OCI-LY1 (cell line): ENCODE results near the gene PTPRN2.

Source experiments
- H2AFZ ChIP-seq: fragments of 200-600 bp; sonication (generic), shearing (Covaris generic); 2 replicates; pipeline ENCODE4 v1.6.0; 2014; ENCODE audit warnings: antibody characterized with exemption, mild to moderate bottlenecking, low read length
- H3F3A ChIP-seq: fragments of 200-600 bp; sonication (generic), shearing (Covaris generic); 2 replicates; pipeline ENCODE4 v1.6.0; 2014; ENCODE audit warnings: mild to moderate bottlenecking, antibody characterized with exemption, low read length, moderate library complexity; ENCODE audit not compliant: insufficient read depth
- H3K27ac ChIP-seq: fragments of 200-600 bp; sonication (generic); 2 replicates; pipeline ENCODE4 v1.5.1; 2014; ENCODE audit warnings: low read length, mixed run types, mild to moderate bottlenecking, low read depth; ENCODE audit not compliant: poor library complexity, severe bottlenecking
- H3K27me3 ChIP-seq: fragments of 200-600 bp; sonication (generic); 2 replicates; pipeline ENCODE4 v1.6.0; 2014; ENCODE audit warnings: antibody characterized with exemption, mild to moderate bottlenecking, low read length, moderate library complexity; ENCODE audit not compliant: insufficient read depth
- H3K36me3 ChIP-seq: fragments of 200-600 bp; sonication (generic); 2 replicates; pipeline ENCODE4 v1.6.1; 2014; ENCODE audit warnings: mild to moderate bottlenecking, antibody characterized with exemption, low read length, moderate library complexity, mixed read lengths; ENCODE audit not compliant: insufficient read depth
- H3K4me1 ChIP-seq: fragments of 200-600 bp; sonication (generic); 2 replicates; pipeline ENCODE4 v1.5.1; 2014; ENCODE audit warnings: mild to moderate bottlenecking, low read length, moderate library complexity; ENCODE audit not compliant: insufficient read depth, severe bottlenecking
- H3K4me2 ChIP-seq: fragments of 200-600 bp; sonication (generic), shearing (Covaris generic); 2 replicates; pipeline ENCODE4 v1.6.1; 2014; ENCODE audit warnings: low read length
- H3K4me3 ChIP-seq: fragments of 200-600 bp; sonication (generic); 2 replicates; pipeline ENCODE4 v1.5.1; 2014; ENCODE audit warnings: low read length, low read depth, mild to moderate bottlenecking, mixed read lengths; ENCODE audit not compliant: poor library complexity, severe bottlenecking
- H3K79me2 ChIP-seq: fragments of 200-600 bp; shearing (Covaris generic); 2 replicates; pipeline ENCODE4 v1.6.1; 2016; ENCODE audit warnings: mixed run types, low read length, mixed read lengths; ENCODE audit not compliant: insufficient read depth
- H3K9ac ChIP-seq: fragments of 200-600 bp; sonication (generic), shearing (Covaris generic); 2 replicates; pipeline ENCODE4 v1.6.1; 2014; ENCODE audit warnings: mild to moderate bottlenecking, low read length, mixed read lengths
- H3K9me2 ChIP-seq: fragments of 200-600 bp; sonication (generic), shearing (Covaris generic); 2 replicates; pipeline ENCODE4 v1.6.1; 2014; ENCODE audit warnings: low read depth, mild to moderate bottlenecking, low read length, mixed read lengths
- H3K9me3 ChIP-seq: fragments of 200-600 bp; shearing (Covaris generic); 2 replicates; pipeline ENCODE4 v1.6.1; 2014; ENCODE audit warnings: low read length, mixed read lengths
- H4K20me1 ChIP-seq: fragments of 200-600 bp; sonication (generic), shearing (Covaris generic); 2 replicates; pipeline ENCODE4 v1.6.0; 2016; ENCODE audit warnings: mild to moderate bottlenecking, low read length; ENCODE audit not compliant: insufficient read depth
- CTCF ChIP-seq: fragments of 200-600 bp; sonication (generic), shearing (Covaris generic); IDR thresholded peaks from 2 replicates; pipeline ENCODE4 v1.5.1; 2017; ENCODE audit warnings: mild to moderate bottlenecking, antibody characterized with exemption, low read length, moderate library complexity, mixed read lengths
- EZH2 ChIP-seq: fragments of 200-600 bp; sonication (generic), shearing (Covaris generic); IDR thresholded peaks from 2 replicates; pipeline ENCODE4 v1.8.0; 2017; ENCODE audit warnings: borderline replicate concordance, mixed run types, mild to moderate bottlenecking, antibody characterized with exemption, low read length, moderate library complexity, mixed read lengths

Gene PTPRN2

GRCh38 chr7:158188676-158189075 is 398.9 kb downstream of the PTPRN2 start:
- Histone ChIP-seq H3K27ac (no peak overlapping the region), H3K9ac (no peak overlapping the region), H4K20me1 (no peaks in the 10 kb centered on the region), H3F3A (no peaks in the 10 kb centered on the region), H2AFZ (no peak overlapping the region), H3K9me2 (no peaks in the 10 kb centered on the region), H3K4me3 (no peak overlapping the region), H3K36me3 (no peaks in the 10 kb centered on the region), H3K9me3 (no peaks in the 10 kb centered on the region), H3K79me2 (no peaks in the 10 kb centered on the region), H3K27me3 (no peaks in the 10 kb centered on the region), H3K4me1 (no peaks in the 10 kb centered on the region), H3K4me2 (no peak overlapping the region)
- no peak for TF ChIP-seq EZH2
- TF ChIP-seq CTCF = no peak

GRCh38 chr7:158187694-158187994 is 400.0 kb downstream of the PTPRN2 start:
- Histone ChIP-seq H3K36me3 (no peaks in the 10 kb centered on the region), H3K9me3 (no peaks in the 10 kb centered on the region), H3K79me2 (no peaks in the 10 kb centered on the region), H3K27ac (no peak overlapping the region), H3K27me3 (no peaks in the 10 kb centered on the region), H3F3A (no peaks in the 10 kb centered on the region), H3K4me1 (no peaks in the 10 kb centered on the region), H2AFZ (no peak overlapping the region), H4K20me1 (no peaks in the 10 kb centered on the region), H3K9me2 (no peaks in the 10 kb centered on the region), H3K4me2 (no peak overlapping the region), H3K4me3 (no peak overlapping the region), H3K9ac (no peak overlapping the region)
- TF ChIP-seq EZH2 (no peak), CTCF (no peak)

- H3K9ac ChIP-seq = no peak overlapping the region
- no peak overlapping the region for H3K4me2 ChIP-seq
- H3K27me3 ChIP-seq = no peaks in the 10 kb centered on the region
- no peaks in the 10 kb centered on the region for H3K36me3 ChIP-seq
- no peak overlapping the region for H3K27ac ChIP-seq
- no peaks in the 10 kb centered on the region for H3K9me3 ChIP-seq
- H3K79me2 ChIP-seq = no peaks in the 10 kb centered on the region
- H2AFZ ChIP-seq = no peak overlapping the region
- no peaks in the 10 kb centered on the region for H3K9me2 ChIP-seq
- no peaks in the 10 kb centered on the region for H3F3A ChIP-seq
- H3K4me1 ChIP-seq = no peaks in the 10 kb centered on the region
- no peak for TF ChIP-seq CTCF
- TF ChIP-seq EZH2 = no peak
- no peaks in the 10 kb centered on the region for H4K20me1 ChIP-seq
- H3K4me3 ChIP-seq = no peak overlapping the region
Observed at GRCh38 chr7:158186864-158187693, 400.5 kb downstream of the PTPRN2 start.
